ENCODE measurements around the gene KCTD21.

The KCTD21 gene

GRCh38 chr11:78195917-78196560, 7.6 kb upstream of the KCTD21 start:
- TF ChIP-seq CTCF (IDR thresholded peaks at IDR 0.05; ENCODE audit: poor library complexity, severe bottlenecking): no peak
- no peak for ATAC-seq (ENCODE audit: low read depth)
- H3K4me1 ChIP-seq (ENCODE audit: insufficient read depth, poor library complexity, severe bottlenecking): no peaks in the 10 kb centered on the region
- H3K36me3 ChIP-seq (ENCODE audit: low read depth): peaks cover 9% of the 10 kb centered on the region; the same call in 1 of the 2 replicates
- DNase-seq (ENCODE audit: low spot score): peak; percentile 48
- no peak overlapping the region for H3K4me3 ChIP-seq (ENCODE audit: severe bottlenecking)
- H3K27ac ChIP-seq (ENCODE audit: poor library complexity, severe bottlenecking): no peak overlapping the region
- no peaks in the 10 kb centered on the region for H3K9me3 ChIP-seq (ENCODE audit: severe bottlenecking)
- no peaks in the 10 kb centered on the region for H3K27me3 ChIP-seq (ENCODE audit: insufficient read depth, poor library complexity, severe bottlenecking)

- Histone ChIP-seq H3K9me3 (ENCODE audit: severe bottlenecking) (no peaks in the 10 kb centered on the region), H3K4me1 (ENCODE audit: insufficient read depth, poor library complexity, severe bottlenecking) (no peaks in the 10 kb centered on the region), H3K27me3 (ENCODE audit: insufficient read depth, poor library complexity, severe bottlenecking) (no peaks in the 10 kb centered on the region), H3K4me3 (ENCODE audit: severe bottlenecking) (no peak overlapping the region), H3K36me3 (ENCODE audit: low read depth) (peaks cover 4% of the 10 kb centered on the region; the same call in 1 of the 2 replicates), H3K27ac (ENCODE audit: poor library complexity, severe bottlenecking) (no peak overlapping the region)
- no peak for TF ChIP-seq CTCF (IDR thresholded peaks at IDR 0.05; ENCODE audit: poor library complexity, severe bottlenecking)
- DNase-seq (ENCODE audit: low spot score): no peak
- ATAC-seq (ENCODE audit: low read depth): peak; percentile 74
Observed at GRCh38 chr11:78194490-78194889, 6.1 kb upstream of the KCTD21 start.

GRCh38 chr11:78193806-78194205, 5.4 kb upstream of the KCTD21 start:
- Histone ChIP-seq H3K4me3 (ENCODE audit: severe bottlenecking) (no peak overlapping the region), H3K4me1 (ENCODE audit: insufficient read depth, poor library complexity, severe bottlenecking) (no peaks in the 10 kb centered on the region), H3K36me3 (ENCODE audit: low read depth) (peaks cover 4% of the 10 kb centered on the region; the same call in 1 of the 2 replicates), H3K27ac (ENCODE audit: poor library complexity, severe bottlenecking) (no peak overlapping the region), H3K9me3 (ENCODE audit: severe bottlenecking) (no peaks in the 10 kb centered on the region), H3K27me3 (ENCODE audit: insufficient read depth, poor library complexity, severe bottlenecking) (no peaks in the 10 kb centered on the region)
- TF ChIP-seq CTCF (IDR thresholded peaks at IDR 0.05; ENCODE audit: poor library complexity, severe bottlenecking): no peak
- DNase-seq (ENCODE audit: low spot score): no peak
- ATAC-seq (ENCODE audit: low read depth): no peak

DNA sequence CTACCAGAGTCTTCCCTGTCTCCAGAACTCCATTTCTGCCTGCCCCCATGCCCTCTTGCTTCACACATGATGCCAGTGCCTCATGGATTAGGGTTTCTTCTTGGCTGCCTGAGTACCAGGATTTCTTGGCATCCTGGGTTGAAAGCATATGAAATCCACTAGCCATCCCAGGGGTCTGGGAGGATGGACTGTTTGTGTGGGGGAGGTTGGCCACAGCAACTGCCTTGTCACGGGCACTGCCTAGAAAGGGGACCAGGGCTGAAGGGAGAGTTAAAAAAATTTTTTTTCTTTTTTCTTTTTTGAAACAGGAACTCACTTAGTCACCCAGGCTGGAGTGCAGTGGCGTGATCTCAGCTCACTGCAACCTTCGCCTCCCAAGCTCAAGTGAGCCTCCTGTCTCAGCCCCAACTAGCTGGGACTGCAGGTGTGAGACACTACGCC, 4.5 kb upstream of the KCTD21 start:
- H3K27me3 ChIP-seq (ENCODE audit: insufficient read depth, poor library complexity, severe bottlenecking): no peaks in the 10 kb centered on the region
- TF ChIP-seq CTCF (IDR thresholded peaks at IDR 0.05; ENCODE audit: poor library complexity, severe bottlenecking): no peak
- no peak for DNase-seq (ENCODE audit: low spot score)
- H3K9me3 ChIP-seq (ENCODE audit: severe bottlenecking): no peaks in the 10 kb centered on the region
- H3K4me1 ChIP-seq (ENCODE audit: insufficient read depth, poor library complexity, severe bottlenecking): no peaks in the 10 kb centered on the region
- no peak for ATAC-seq (ENCODE audit: low read depth)
- H3K27ac ChIP-seq (ENCODE audit: poor library complexity, severe bottlenecking): no peak overlapping the region
- H3K4me3 ChIP-seq (ENCODE audit: severe bottlenecking): no peak overlapping the region
- no peaks in the 10 kb centered on the region; the same call in 1 of the 2 replicates for H3K36me3 ChIP-seq (ENCODE audit: low read depth)

- peak; percentile 20 for DNase-seq (ENCODE audit: low spot score)
- H3K4me3 ChIP-seq (ENCODE audit: severe bottlenecking): no peak overlapping the region
Observed at GRCh38 chr11:78192223-78192719, 3.8 kb upstream of the KCTD21 start.

More at GRCh38 chr11:78192223-78192719, 3.8 kb upstream of the KCTD21 start:
- Histone ChIP-seq H3K9me3 (ENCODE audit: severe bottlenecking) (no peaks in the 10 kb centered on the region), H3K27ac (ENCODE audit: poor library complexity, severe bottlenecking) (no peak overlapping the region), H3K36me3 (ENCODE audit: low read depth) (no peaks in the 10 kb centered on the region), H3K4me1 (ENCODE audit: insufficient read depth, poor library complexity, severe bottlenecking) (no peaks in the 10 kb centered on the region), H3K27me3 (ENCODE audit: insufficient read depth, poor library complexity, severe bottlenecking) (no peaks in the 10 kb centered on the region)
- ATAC-seq (ENCODE audit: low read depth): no peak
- TF ChIP-seq CTCF (IDR thresholded peaks at IDR 0.05; ENCODE audit: poor library complexity, severe bottlenecking): no peak

Data from RWPE2 (cell line).